Heart right ventricle (tissue), 16 donors: Measurements from ENCODE around the gene NHLRC4. TPM values are rescaled to one million over a fixed set of nuclear protein-coding genes. Genes with fewer than 3 reads are reported as not detected.

Experiments
- ATAC-seq, 8 donors: fragments of 200-7000 bp; cut with Tn5 transposase; one replicate each; pipeline ENCODE4 v1.9.1; 2020; ENCODE audit warnings: mild to moderate bottlenecking in 8 of 8, moderate library complexity in 8 of 8, moderate number of reproducible peaks in 1 of 8
- DNase-seq, 2 donors: peaks; one replicate each; pipeline ENCODE4 v3.0.0-alpha.2; 2020
- H3K27ac ChIP-seq, 10 donors: fragments of 200-600 bp; sonication (generic) in 2 of 10; one replicate each; pipeline versions ENCODE4 v1.5.0 to v1.8.0; 2020 to 2022; ENCODE audit warnings: mild to moderate bottlenecking in 3 of 10
- H3K27me3 ChIP-seq, 7 donors: fragments of 200-600 bp; one replicate each; pipeline ENCODE4 v1.8.0; 2021 to 2022; ENCODE audit warnings: mild to moderate bottlenecking in 2 of 7
- H3K36me3 ChIP-seq, 9 donors: fragments of 200-600 bp; sonication (generic) in 1 of 9; one replicate each; pipeline versions ENCODE4 v1.5.0 to v1.8.0; 2020 to 2022; ENCODE audit warnings: mild to moderate bottlenecking in 2 of 9
- H3K4me1 ChIP-seq, 9 donors: fragments of 200-600 bp; sonication (generic) in 1 of 9; one replicate each; pipeline versions ENCODE4 v1.5.0 to v1.8.0; 2020 to 2022; ENCODE audit warnings: mild to moderate bottlenecking in 4 of 9
- H3K4me3 ChIP-seq, 10 donors: fragments of 200-600 bp; sonication (generic) in 2 of 10; one replicate each; pipeline versions ENCODE4 v1.5.0 to v1.8.0; 2020 to 2022; ENCODE audit warnings: mild to moderate bottlenecking in 7 of 10, moderate library complexity in 2 of 10
- H3K9me3 ChIP-seq, 11 donors: fragments of 200-600 bp in 10 of 11; sonication (generic) in 2 of 11; one replicate each; pipeline versions ENCODE4 v1.5.0 to v1.8.0; 2013 to 2022; ENCODE audit warnings: mild to moderate bottlenecking in 2 of 11, control low read depth in 1 of 11, moderate library complexity in 1 of 11
- CTCF ChIP-seq, 9 donors: fragments of 200-600 bp; sonication (generic) in 2 of 9; IDR thresholded peaks; one replicate each; pipeline versions ENCODE4 v1.5.0 to v1.8.0; 2021 to 2022; ENCODE audit warnings: antibody characterized with exemption in 9 of 9, mild to moderate bottlenecking in 5 of 9, moderate library complexity in 1 of 9
- WGBS, 2 donors: extraction: QIAGEN DNeasy Blood & Tissue Kit; methylation state at CpG; one replicate each; pipeline ENCODE4 v1.1.7; 2013; ENCODE audit warnings: inconsistent platforms in 1 of 2; 5-methylcytosine and 5-hydroxymethylcytosine counted together
- intact Hi-C, 10 donors: fragments of 100-400 bp; cut with DNase I; formaldehyde crosslinking; loops; one replicate each; pipeline versions ENCODE4 v1.11.1 to v1.14.2; 2022
- long read RNA-seq, 3 donors: library from polyadenylated mRNA; unstranded; transcript quantifications; one replicate each; pipeline ENCODE4 v2.0.0, GENCODE V29; 2020 to 2021
- polyA plus RNA-seq, 2 donors: library from polyadenylated mRNA; stranded (reverse); fragments of 200-250 nt; gene quantifications; one replicate each; pipeline ENCODE4 v1.2.3, GENCODE V29; 2013
- total RNA-seq, 10 donors: library from RNA; stranded (reverse); fragmentation: NEBNext Ultra II Directional in 3 of 10; extraction: Animal tissue kit (Norgen Biotek cat#: 25700) in 3 of 10; gene quantifications; one replicate each; pipeline versions ENCODE4 v1.2.1 to v1.2.4, GENCODE V29; 2021 to 2023
- donor health status: Arrhythmogenic right ventricular cardiomyopathy.
- donor health status: ischemic (EF 13 %, LVEDD 7.1; RV severe dilation, severe dysfunction).
- donor health status: healthy with polysubstance abuse.
- donor health status: DM: no; HTN: yes; CAD: no.
- donor health status: DM: no; HTN: no; CAD: no.
- donor health status: ischemic (EF 25% LVEDD 6.9; RV normal size, moderate dysfunction).
- donor health status: ischemic (EF 25% LVEDD 5.7; RV mildly dilated, moderate dysfunction).
- donor health status: healthy.
- donor health status: DM: yes; HTN: yes; CAD: no.
- donor health status: Ischemic cardiomyopathy.
- donor health status: ischemic (EF 35%, LVEDD 5.7; RV mildly dilated, moderate dysfunction).
- donor health status: nonischemic (EF 11% LVEDD 7.7; RV severe dilation, severe dysfunction).
- donor health status: DM: yes; HTN: yes; CAD: no.
- donor health status: PGD.
- donor health status: ischemic (EF 29% LVEDD 5.4; RV normal size, mild dysfunction).
- donor health status: nonischemic (EF 23%, LVEDD 6.1; RV moderate dilation, normal function).

NHLRC4 gene, protein sequence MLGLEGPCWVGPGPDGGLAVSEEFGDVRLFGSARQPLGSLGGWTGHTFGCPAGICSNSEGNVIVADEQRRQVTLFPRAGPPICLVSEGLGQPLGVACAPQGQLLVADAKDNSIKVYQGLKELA
- total RNA-seq, result under 1 TPM in 8 of 10 donors, not detected in 2; 0.12 to 0.75 (median 0.47) TPM
- polyA plus RNA-seq, result under 1 TPM; 0.51 to 0.59 TPM
- long read RNA-seq, donor 1, result 0 reads
- long read RNA-seq, donor 2, partial matches to known transcripts, result 0 of 1 reads
- long read RNA-seq, donor 2, other reads (novel, unspliced or antisense), result 0 of 1 reads
- long read RNA-seq, donor 3, result 0 reads

DNA sequence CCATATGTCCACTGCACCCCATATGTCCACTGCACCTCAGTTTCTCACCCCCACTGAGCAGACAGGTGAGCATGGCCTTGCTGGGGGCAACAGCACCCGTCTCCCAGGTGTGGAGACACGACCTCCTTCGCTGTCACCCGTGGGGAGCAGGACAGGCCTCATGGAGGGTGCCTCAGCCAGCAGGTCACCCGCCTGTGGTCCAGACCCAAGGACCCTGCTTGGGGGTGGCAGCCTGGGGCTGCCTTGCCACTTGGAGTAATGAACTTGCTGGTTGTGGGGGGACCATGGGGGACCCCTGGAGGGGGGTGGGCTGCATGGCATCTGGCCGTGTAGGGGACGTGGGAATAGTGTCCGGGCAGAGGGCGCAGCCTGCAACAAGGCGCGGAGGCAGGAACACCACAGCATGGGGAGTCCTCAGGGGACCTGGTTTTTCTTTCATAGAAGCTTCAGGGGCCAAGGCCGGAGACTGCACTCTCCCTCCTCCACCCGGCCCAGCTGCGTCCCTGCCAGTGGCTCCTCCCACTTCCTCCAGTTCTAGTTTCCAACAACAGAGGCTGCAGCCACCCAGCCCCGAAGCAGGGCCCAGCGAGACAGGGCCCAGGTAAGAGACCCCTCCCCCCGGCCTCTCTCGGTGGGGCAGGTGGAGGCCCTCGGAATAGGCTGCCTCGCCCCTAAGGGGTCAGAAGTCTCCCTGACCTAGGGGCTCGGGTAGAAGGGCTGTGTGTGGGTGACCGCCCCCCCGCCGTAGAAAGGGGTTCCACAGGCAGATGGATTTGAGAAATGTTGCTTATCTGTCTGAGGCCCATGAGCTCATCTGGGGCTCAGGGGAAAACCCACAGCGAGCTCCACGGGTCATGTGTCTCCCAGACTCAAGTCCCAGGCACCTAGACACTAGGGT is at the start of gene NHLRC4:
Gene NHLRC4, plus strand, starts transcription at position 531 of the 898 bp plus-strand sequence. CDS start 1,043 bp downstream, outside the sequence.
- Histone ChIP-seq H3K36me3 (peaks cover 0 to under 1% (median 0%) of the 10 kb centered on the region in 9 donors), H3K9me3 (no peaks in the 10 kb centered on the region), H3K27me3 (peaks cover 0 to 22% (median 7%) of the 10 kb centered on the region in 7 donors), H3K4me1 (peaks cover 18 to 50% (median 42%) of the 10 kb centered on the region in 9 donors), H3K4me3 (peak within 1 kb of the TSS in 9 of 10 donors; percentile 19 to 54 (median 51)), H3K27ac (peak within 1 kb of the TSS in 9 of 10 donors; percentile 23 to 86 (median 75))
- ATAC-seq (peak; percentile 8 to 83 (median 74)), DNase-seq (peak; percentile 78 to 87)
- no peak for TF ChIP-seq CTCF (IDR thresholded peaks at IDR 0.05)
- WGBS, 2 donors, result 28 to 43% methylated on average over 26 of the region's 26 CpGs
- intact Hi-C loops, result loop anchor here in 1 of 10 donors (5.0 kb wide), 1 partner anchor 39 kb away; the partner anchor contains the start of gene CAPN15

GRCh38 chr16:518858-519257 is 47.9 kb upstream of the NHLRC4 start:
- no peak overlapping the region for H3K4me3 ChIP-seq
- peaks cover 0 to 73% (median 24%) of the 10 kb centered on the region in 9 donors for H3K36me3 ChIP-seq
- H3K9me3 ChIP-seq, result no peaks in the 10 kb centered on the region
- 87 to 90% methylated on average over 9 of the region's 9 CpGs for WGBS, 2 donors
- TF ChIP-seq CTCF (IDR thresholded peaks at IDR 0.05), result no peak
- H3K27ac ChIP-seq, result no peak overlapping the region
- H3K27me3 ChIP-seq, result no peaks in the 10 kb centered on the region
- H3K4me1 ChIP-seq, result peaks cover 0 to under 1% (median 0%) of the 10 kb centered on the region in 9 donors
- DNase-seq (no peak), ATAC-seq (peak in 2 of 8 donors; percentile 12 to 40)
- intact Hi-C loops, result no loop called here

DNA sequence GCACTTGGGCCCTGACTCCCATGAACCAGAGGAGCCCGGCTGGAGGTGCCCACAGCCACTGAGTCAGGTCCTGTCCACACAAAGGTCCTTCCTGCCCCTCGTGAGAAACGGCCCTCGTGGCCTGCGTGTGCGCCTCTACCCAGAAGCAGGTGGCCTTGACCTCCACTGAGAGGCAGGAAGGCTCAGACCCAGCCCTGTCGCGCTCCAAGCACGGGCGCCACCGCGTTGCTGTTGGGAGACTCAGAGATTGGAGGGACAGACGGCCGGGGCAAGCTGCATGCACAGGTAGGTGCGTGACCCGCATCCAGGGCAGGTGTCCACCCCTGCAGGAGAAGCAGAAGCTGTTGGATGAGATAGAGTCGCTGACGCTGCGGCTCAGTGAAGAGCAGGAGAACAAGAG is 47.4 kb upstream of the NHLRC4 start:
- 94% methylated on average over 19 of the region's 19 CpGs for WGBS, 2 donors

More for the DNA sequence above, 47.4 kb upstream of the NHLRC4 start:
- Histone ChIP-seq H3K4me3 (no peak overlapping the region), H3K27me3 (no peaks in the 10 kb centered on the region), H3K36me3 (peaks cover 0 to 67% (median 24%) of the 10 kb centered on the region in 9 donors), H3K27ac (no peak overlapping the region), H3K4me1 (peaks cover 0 to 6% (median 0%) of the 10 kb centered on the region in 9 donors), H3K9me3 (no peaks in the 10 kb centered on the region)
- ATAC-seq, result no peak
- DNase-seq, result no peak
- intact Hi-C loops, result no loop called here
- no peak for TF ChIP-seq CTCF (IDR thresholded peaks at IDR 0.05)
